A673 (cell line): ENCODE data around the gene NDOR1. TPM values are rescaled to one million over a fixed set of nuclear protein-coding genes. Genes with fewer than 3 reads are reported as not detected.
"Not testable (repeated sequence)": the region's sequence is repeated elsewhere in the genome, so short reads cannot be mapped to it uniquely, and the experiment has no call there.

Experiments used
- BruUV-seq: library from RNA; stranded (reverse); fragments of 400-500 nt; replicated peaks from 2 replicates; lab custom pipeline; 2021; lab: Mats Ljungman, UMichigan
- CTCF ChIA-PET: fragments of 300-600 bp; sonication (Branson Sonifier 250); formaldehyde crosslinking; loops from one replicate; lab custom pipeline; 2022; ENCODE audit warnings: antibody characterized with exemption; lab: Charles Lee
- POLR2A ChIA-PET: fragments of 300-600 bp; sonication (Branson Sonifier 250); formaldehyde crosslinking; loops from one replicate; lab custom pipeline; 2022; ENCODE audit warnings: antibody characterized with exemption; ENCODE audit not compliant: low non-redundant PET; lab: Charles Lee
- DNase-seq: peaks from one replicate; pipeline ENCODE4 v3.0.0-alpha.2; 2015; ENCODE audit warnings: low spot score
- H3K27ac ChIP-seq: fragments of 200-600 bp; sonication (generic); 2 replicates; pipeline ENCODE4 v1.5.1; 2016; ENCODE audit warnings: mixed run types, low read depth, mild to moderate bottlenecking, mixed read lengths, antibody characterized with exemption, low read length; ENCODE audit not compliant: poor library complexity, severe bottlenecking
- H3K27me3 ChIP-seq: fragments of 200-600 bp; sonication (generic); replicated peaks from 2 replicates; pipeline ENCODE4 v1.6.1; 2017; ENCODE audit warnings: mixed run types, low read depth, mild to moderate bottlenecking, mixed read lengths, antibody characterized with exemption, low read length; ENCODE audit not compliant: insufficient read depth, poor library complexity
- H3K36me3 ChIP-seq: fragments of 200-600 bp; sonication (generic); 2 replicates; pipeline ENCODE4 v1.6.1; 2016; ENCODE audit warnings: mixed run types, mild to moderate bottlenecking, mixed read lengths, antibody characterized with exemption, low read length; ENCODE audit not compliant: insufficient read depth, poor library complexity, severe bottlenecking
- H3K4me1 ChIP-seq: fragments of 200-600 bp; sonication (generic); 2 replicates; pipeline ENCODE4 v1.6.1; 2017; ENCODE audit warnings: mixed run types, mild to moderate bottlenecking, mixed read lengths, antibody characterized with exemption, low read length; ENCODE audit not compliant: insufficient read depth, poor library complexity, severe bottlenecking
- H3K4me3 ChIP-seq: fragments of 200-600 bp; sonication (generic); 2 replicates; pipeline ENCODE4 v1.5.1; 2016; ENCODE audit warnings: low read depth, mixed run types, mild to moderate bottlenecking, mixed read lengths, low read length; ENCODE audit not compliant: poor library complexity, severe bottlenecking
- H3K9me3 ChIP-seq: fragments of 200-600 bp; sonication (generic); 2 replicates; pipeline ENCODE4 v1.6.1; 2016; ENCODE audit warnings: mixed run types, low read depth, mild to moderate bottlenecking, mixed read lengths, antibody characterized with exemption, low read length; ENCODE audit not compliant: poor library complexity, severe bottlenecking
- EZH2 ChIP-seq: fragments of 200-600 bp; sonication (generic); IDR thresholded peaks from 2 replicates; pipeline ENCODE4 v1.6.1; 2017; ENCODE audit warnings: borderline replicate concordance, low read depth, mild to moderate bottlenecking, mixed read lengths, antibody characterized with exemption, low read length; ENCODE audit not compliant: poor library complexity, severe bottlenecking
- intact Hi-C: fragments of 100-400 bp; cut with micrococcal nuclease; formaldehyde crosslinking; loops from one replicate; pipeline ENCODE4 v1.10.0; 2022; ENCODE audit not compliant: unreplicated experiment
- total RNA-seq: library from RNA; stranded (reverse); gene quantifications from 2 replicates; pipeline ENCODE4 v1.2.3, GENCODE V29; 2021
- TF ChIP-seq, protein P1 (sequence below): fragments of 300-800, 200-600 bp; sonication (generic); conservative IDR thresholded peaks from 2 replicates; pipeline ENCODE4 v1.5.1; 2017; ENCODE audit warnings: low read depth, mild to moderate bottlenecking, antibody characterized with exemption, low read length, moderate library complexity, mixed read lengths

Gene NDOR1
- total RNA-seq, 1 experiment from 2014 or later, result 40.2 TPM

DNA sequence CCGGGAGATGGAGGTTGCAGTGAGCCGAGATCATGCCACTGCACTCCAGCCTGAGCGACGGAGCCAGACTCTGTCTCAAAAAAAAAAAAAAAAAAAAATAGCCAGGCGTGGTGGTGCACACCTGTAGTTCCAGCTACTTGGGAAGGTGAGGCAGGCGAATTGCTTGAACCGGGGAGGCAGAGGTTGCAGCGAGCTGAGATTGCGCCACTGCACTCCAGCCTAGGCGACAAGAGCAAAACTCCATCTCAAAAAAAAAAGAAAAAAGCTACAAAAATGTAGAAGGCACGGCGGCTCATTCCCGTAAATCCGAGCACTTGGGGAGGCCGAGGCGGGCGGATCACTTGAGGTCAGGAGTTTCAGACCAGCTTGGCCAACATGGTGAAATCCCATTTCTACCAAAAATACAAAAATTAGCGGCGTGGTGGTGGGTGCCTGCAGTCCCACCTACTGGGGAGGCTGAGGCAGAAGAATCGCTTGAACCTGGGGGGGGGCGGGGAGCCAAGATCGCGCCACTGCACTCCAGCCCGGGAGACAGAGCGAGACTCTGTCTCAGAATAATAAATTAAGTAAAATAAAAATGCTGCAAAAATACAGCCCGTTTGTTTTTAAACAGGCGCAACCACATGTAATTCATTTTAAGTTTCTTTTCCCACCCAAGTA lies 34.2 kb downstream of the NDOR1 start:
- peaks cover 24% of the 10 kb centered on the region for H3K36me3 ChIP-seq
- not testable (repeated sequence) for DNase-seq, H3K9me3 ChIP-seq, H3K27me3 ChIP-seq
- ChIA-PET POLR2A (interaction anchor here (1.2 kb wide), 1 partner anchor 12 kb away, joined by 3 read pairs; the partner anchor contains the start of gene RNF224), CTCF (interaction anchor here (0.6 kb wide), 1 partner anchor 211 kb away, joined by 5 read pairs; no protein-coding TSS in a partner anchor)
- peak overlapping the region; percentile 98 for H3K27ac ChIP-seq
- BruUV-seq, result TSS peak; percentile 65
- peak overlapping the region; percentile 97 for H3K4me3 ChIP-seq
- H3K4me1 ChIP-seq, result peaks cover 41% of the 10 kb centered on the region
- intact Hi-C loops, result loop anchor here (2.0 to 5.0 kb wide), 2 partner anchors 39 to 192 kb away; partner anchors contain the start of genes NPDC1 and TPRN

DNA sequence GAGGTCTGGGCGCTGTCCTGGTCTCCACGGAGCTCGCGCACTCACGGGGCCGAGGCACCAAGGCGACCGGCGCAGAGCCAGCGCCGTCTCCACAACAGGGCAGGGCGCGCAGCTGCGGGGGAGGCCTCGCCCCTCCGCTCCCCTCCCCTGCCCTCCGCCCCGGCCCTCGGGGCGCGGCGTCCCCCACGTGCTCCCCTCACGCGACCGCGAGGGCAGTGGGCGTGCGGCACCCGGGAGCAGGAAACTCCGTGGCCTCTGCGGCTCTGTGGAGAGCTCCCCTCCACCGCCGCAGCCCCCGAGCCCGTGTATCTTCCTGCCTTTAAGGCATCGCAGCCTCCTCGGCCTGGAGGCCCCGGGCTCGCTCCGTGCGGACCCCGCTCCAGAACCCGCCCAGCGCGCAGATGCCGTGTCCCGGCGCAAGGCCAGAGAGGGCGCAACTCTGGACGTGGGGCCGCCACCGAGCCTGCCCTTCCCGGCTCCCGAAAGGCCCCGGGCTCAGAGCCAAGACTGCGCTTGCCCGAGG lies 34.9 kb downstream of the NDOR1 start:
- peak overlapping the region; percentile 98 for H3K27ac ChIP-seq
- BruUV-seq, result no TSS peak
- peak; percentile 78 for DNase-seq
- ChIA-PET POLR2A (interaction anchor here (0.6 to 1.2 kb wide), 6 partner anchors 13 to 346 kb away, joined by 3 to 16 read pairs (median 4); partner anchors contain the start of genes NELFB and RNF224), CTCF (interaction anchor here (0.5 to 0.6 kb wide), 2 partner anchors 89 to 440 kb away, joined by 13 to 15 read pairs; no protein-coding TSS in a partner anchor)
- intact Hi-C loops, result loop anchor here (2.0 kb wide), 1 partner anchor 40 kb away; the partner anchor contains the start of gene TPRN
- H3K36me3 ChIP-seq, result peaks cover 24% of the 10 kb centered on the region
- H3K4me1 ChIP-seq, result peaks cover 44% of the 10 kb centered on the region
- no peaks in the 10 kb centered on the region for H3K27me3 ChIP-seq
- H3K9me3 ChIP-seq, result no peaks in the 10 kb centered on the region
- no peak for TF ChIP-seq EZH2
- TF ChIP-seq, protein P1, sequence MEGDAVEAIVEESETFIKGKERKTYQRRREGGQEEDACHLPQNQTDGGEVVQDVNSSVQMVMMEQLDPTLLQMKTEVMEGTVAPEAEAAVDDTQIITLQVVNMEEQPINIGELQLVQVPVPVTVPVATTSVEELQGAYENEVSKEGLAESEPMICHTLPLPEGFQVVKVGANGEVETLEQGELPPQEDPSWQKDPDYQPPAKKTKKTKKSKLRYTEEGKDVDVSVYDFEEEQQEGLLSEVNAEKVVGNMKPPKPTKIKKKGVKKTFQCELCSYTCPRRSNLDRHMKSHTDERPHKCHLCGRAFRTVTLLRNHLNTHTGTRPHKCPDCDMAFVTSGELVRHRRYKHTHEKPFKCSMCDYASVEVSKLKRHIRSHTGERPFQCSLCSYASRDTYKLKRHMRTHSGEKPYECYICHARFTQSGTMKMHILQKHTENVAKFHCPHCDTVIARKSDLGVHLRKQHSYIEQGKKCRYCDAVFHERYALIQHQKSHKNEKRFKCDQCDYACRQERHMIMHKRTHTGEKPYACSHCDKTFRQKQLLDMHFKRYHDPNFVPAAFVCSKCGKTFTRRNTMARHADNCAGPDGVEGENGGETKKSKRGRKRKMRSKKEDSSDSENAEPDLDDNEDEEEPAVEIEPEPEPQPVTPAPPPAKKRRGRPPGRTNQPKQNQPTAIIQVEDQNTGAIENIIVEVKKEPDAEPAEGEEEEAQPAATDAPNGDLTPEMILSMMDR, result no peak
- peak overlapping the region; percentile 97 for H3K4me3 ChIP-seq

DNA sequence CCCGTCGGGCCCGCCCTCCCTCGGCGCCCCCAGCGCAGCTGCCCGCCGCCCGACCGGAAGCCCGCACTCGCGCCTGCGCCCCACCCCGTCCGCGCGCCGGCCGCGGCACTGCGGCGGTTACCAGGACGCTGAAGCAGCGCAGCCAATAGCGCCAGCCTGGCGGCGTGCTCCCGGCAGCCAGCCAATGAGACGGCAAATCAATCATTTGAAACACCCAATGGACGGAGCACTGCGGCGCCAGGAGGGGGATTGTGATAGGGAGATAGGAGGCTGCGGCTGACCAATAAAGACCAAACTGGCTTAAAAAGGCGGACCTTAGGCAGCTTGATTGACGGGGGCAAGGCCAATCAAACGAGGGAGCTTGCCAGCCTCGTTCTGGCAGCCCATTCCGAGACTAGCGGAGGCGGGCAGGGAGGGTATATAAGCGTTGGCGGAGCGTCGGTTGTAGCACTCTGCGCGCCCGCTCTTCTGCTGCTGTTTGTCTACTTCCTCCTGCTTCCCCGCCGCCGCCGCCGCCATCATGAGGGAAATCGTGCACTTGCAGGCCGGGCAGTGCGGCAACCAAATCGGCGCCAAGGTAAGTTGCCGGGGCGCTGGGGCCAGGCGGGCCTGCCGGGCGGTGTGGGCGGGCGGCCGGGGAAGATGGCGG lies 35.5 kb downstream of the NDOR1 start, which contains the start of gene TUBB4B:
Gene TUBB4B, plus strand, starts transcription at position 447 of the 649 bp plus-strand sequence. Its CDS starts 74 bp downstream, at position 521.
- TF ChIP-seq, protein P1, result no peak
- TF ChIP-seq EZH2, result no peak
- H3K36me3 ChIP-seq, result peaks cover 24% of the 10 kb centered on the region
- CTCF ChIA-PET, result interaction anchor here (0.5 to 0.6 kb wide), 2 partner anchors 90 to 441 kb away, joined by 13 to 15 read pairs; no protein-coding TSS in a partner anchor
- H3K27ac ChIP-seq, result peak within 1 kb of the TSS; percentile 98
- intact Hi-C loops, result loop anchor here (2.0 kb wide), 1 partner anchor 40 kb away; the partner anchor contains the start of gene TPRN
- H3K27me3 ChIP-seq, result no peaks in the 10 kb centered on the region
- H3K4me1 ChIP-seq, result peaks cover 44% of the 10 kb centered on the region
- no TSS peak for BruUV-seq
- POLR2A ChIA-PET, result interaction anchor here (0.6 to 1.2 kb wide), 6 partner anchors 14 to 347 kb away, joined by 3 to 16 read pairs (median 4); partner anchors contain the start of genes NELFB and RNF224
- H3K4me3 ChIP-seq, result peak within 1 kb of the TSS; percentile 97
- DNase-seq, result peak; percentile 100
- no peaks in the 10 kb centered on the region for H3K9me3 ChIP-seq
